Lower leg skin (tissue), 3 donors: ENCODE results near the gene ZNF385A.

Experiments used
- CTCF ChIP-seq, 3 donors: fragments of 450-650 bp; IDR thresholded peaks; one replicate each; pipeline ENCODE4 v1.5.1; 2016; ENCODE audit warnings: antibody characterized with exemption in 3 of 3, mild to moderate bottlenecking in 3 of 3, moderate library complexity in 2 of 3
- POLR2A ChIP-seq, 2 donors: fragments of 450-650 bp; IDR thresholded peaks; one replicate each; pipeline ENCODE4 v1.6.1; 2016 to 2017; ENCODE audit warnings: antibody characterized with exemption in 2 of 2, mild to moderate bottlenecking in 1 of 2, moderate library complexity in 1 of 2

- TF ChIP-seq CTCF (IDR thresholded peaks at IDR 0.05) (no peak), POLR2A (IDR thresholded peaks at IDR 0.05) (no peak)
Measured at GRCh38 chr12:54329759-54330158, 54.8 kb downstream of the ZNF385A start.
